Colonic mucosa (tissue), 4 donors: ENCODE measurements around the gene TRPM4. TPM values are rescaled to one million over a fixed set of nuclear protein-coding genes. Genes with fewer than 3 reads are reported as not detected.
A peak's percentile ranks its signal among the peaks of the same experiment; 100 is the strongest.

Experiments
- DNase-seq: peaks from one replicate; pipeline ENCODE4 v3.0.0-alpha.2; 2020
- H3K27ac ChIP-seq: fragments of 200-600 bp; one replicate; pipeline ENCODE4 v1.8.0; 2021
- H3K27me3 ChIP-seq: fragments of 200-600 bp; one replicate; pipeline ENCODE4 v1.8.0; 2021
- H3K36me3 ChIP-seq: fragments of 200-600 bp; one replicate; pipeline ENCODE4 v1.8.0; 2021
- H3K4me1 ChIP-seq: fragments of 200-600 bp; one replicate; pipeline ENCODE4 v1.8.0; 2021; ENCODE audit warnings: mild to moderate bottlenecking
- H3K4me3 ChIP-seq: fragments of 200-600 bp; one replicate; pipeline ENCODE4 v1.8.0; 2021
- H3K9ac ChIP-seq, 2 donors: one replicate each; pipeline ENCODE4 v1.7.0; 2013; ENCODE audit warnings: control low read depth in 2 of 2, low read depth in 2 of 2, low read length in 2 of 2
- H3K9me3 ChIP-seq: fragments of 200-600 bp; one replicate; pipeline ENCODE4 v1.8.0; 2021
- CTCF ChIP-seq: fragments of 200-600 bp; IDR thresholded peaks from one replicate; pipeline ENCODE4 v1.8.0; 2022; ENCODE audit warnings: antibody characterized with exemption, mild to moderate bottlenecking
- intact Hi-C: fragments of 100-400 bp; cut with DNase I; formaldehyde crosslinking; loops from one replicate; pipeline ENCODE4 v1.14.1; 2022
- total RNA-seq, 2 donors: library from RNA; stranded (reverse); fragmentation: NEBNext Ultra II Directional in 1 of 2; extraction: Animal tissue kit (Norgen Biotek cat#: 25700) in 1 of 2; gene quantifications; one replicate each; pipeline ENCODE4 v1.2.1, GENCODE V29; 2021
- donor health status: healthy.
- donor health status: DM: no; HTN: no; CAD: no.
- donor health status: DM: no; HTN: no; CAD: no.

Gene TRPM4
- total RNA-seq, 2 donors from 2014 or later = 175 to 307 TPM

- Histone ChIP-seq H3K4me1 (no peaks in the 10 kb centered on the region), H3K4me3 (no peak overlapping the region), H3K27me3 (no peaks in the 10 kb centered on the region), H3K27ac (no peak overlapping the region), H3K9ac (no peak overlapping the region), H3K9me3 (no peaks in the 10 kb centered on the region), H3K36me3 (peaks cover 9% of the 10 kb centered on the region)
- TF ChIP-seq CTCF = no peak
- intact Hi-C loops = no loop called here
- peak; percentile 35 for DNase-seq
Observed at GRCh38 chr19:49210108-49210900, 52.7 kb downstream of the TRPM4 start.

- intact Hi-C loops = no loop called here
- Histone ChIP-seq H3K9me3 (no peaks in the 10 kb centered on the region), H3K27ac (no peak overlapping the region), H3K4me1 (no peaks in the 10 kb centered on the region), H3K36me3 (peaks cover 9% of the 10 kb centered on the region), H3K9ac (no peak overlapping the region), H3K4me3 (no peak overlapping the region), H3K27me3 (no peaks in the 10 kb centered on the region)
- DNase-seq = no peak
- no peak for TF ChIP-seq CTCF
Observed at GRCh38 chr19:49210901-49211451, 53.4 kb downstream of the TRPM4 start.

GRCh38 chr19:49212016-49212701 is 54.6 kb downstream of the TRPM4 start:
- Histone ChIP-seq H3K9ac (no peak overlapping the region), H3K4me1 (no peaks in the 10 kb centered on the region), H3K36me3 (peaks cover 9% of the 10 kb centered on the region), H3K4me3 (no peak overlapping the region), H3K9me3 (no peaks in the 10 kb centered on the region), H3K27me3 (no peaks in the 10 kb centered on the region), H3K27ac (no peak overlapping the region)
- no peak for TF ChIP-seq CTCF
- intact Hi-C loops = no loop called here
- no peak for DNase-seq

- DNase-seq = no peak
- intact Hi-C loops = no loop called here
Observed at GRCh38 chr19:49213791-49214190, 56.2 kb downstream of the TRPM4 start.

More at GRCh38 chr19:49213791-49214190, 56.2 kb downstream of the TRPM4 start:
- Histone ChIP-seq H3K27ac (no peak overlapping the region), H3K27me3 (no peaks in the 10 kb centered on the region), H3K4me3 (no peak overlapping the region), H3K9me3 (no peaks in the 10 kb centered on the region), H3K36me3 (peaks cover 9% of the 10 kb centered on the region), H3K4me1 (no peaks in the 10 kb centered on the region), H3K9ac (no peak overlapping the region)
- TF ChIP-seq CTCF = no peak
